GM19043 (cell line): ENCODE measurements around the gene CA10.

Experiments used
- ATAC-seq: cut with Tn5 transposase; IDR thresholded peaks from one replicate; pipeline ENCODE4 v1.9.1; 2021; ENCODE audit warnings: low read depth; ENCODE audit not compliant: unreplicated experiment

CA10 gene

GRCh38 chr17:51700011-51700760 is 458.3 kb downstream of the CA10 start:
- no peak for ATAC-seq

GRCh38 chr17:51699303-51699702 is 459.2 kb downstream of the CA10 start:
- no peak for ATAC-seq

GRCh38 chr17:51692917-51693316 is 465.6 kb downstream of the CA10 start:
- ATAC-seq: no peak

GRCh38 chr17:51687887-51688286 is 470.6 kb downstream of the CA10 start:
- no peak for ATAC-seq

GRCh38 chr17:51685287-51685909 is 473.1 kb downstream of the CA10 start:
- no peak for ATAC-seq

GRCh38 chr17:51684214-51684613 is 474.3 kb downstream of the CA10 start:
- ATAC-seq: no peak

GRCh38 chr17:51683291-51683690 is 475.2 kb downstream of the CA10 start:
- ATAC-seq: no peak

GRCh38 chr17:51682115-51682514 is 476.4 kb downstream of the CA10 start:
- no peak for ATAC-seq

GRCh38 chr17:51677875-51678274 is 480.6 kb downstream of the CA10 start:
- ATAC-seq: no peak

GRCh38 chr17:51676691-51677487 is 481.6 kb downstream of the CA10 start:
- ATAC-seq: no peak

- no peak for ATAC-seq
Measured at GRCh38 chr17:51674579-51675255, 483.8 kb downstream of the CA10 start.

GRCh38 chr17:51673070-51673469 is 485.4 kb downstream of the CA10 start:
- ATAC-seq: no peak

- no peak for ATAC-seq
Measured at GRCh38 chr17:51672065-51672464, 486.4 kb downstream of the CA10 start.

GRCh38 chr17:51670899-51671298 is 487.6 kb downstream of the CA10 start:
- no peak for ATAC-seq

GRCh38 chr17:51668963-51669246 is 489.6 kb downstream of the CA10 start:
- no peak for ATAC-seq

- ATAC-seq: no peak
Measured at GRCh38 chr17:51668155-51668962, 490.2 kb downstream of the CA10 start.

- no peak for ATAC-seq
Measured at GRCh38 chr17:51667706-51668083, 490.8 kb downstream of the CA10 start.

GRCh38 chr17:51666971-51667705 is 491.4 kb downstream of the CA10 start:
- ATAC-seq: no peak

- no peak for ATAC-seq
Measured at GRCh38 chr17:51662204-51663056, 496.1 kb downstream of the CA10 start.
